ENCODE data around the gene DNAJC5G. TPM values are rescaled to one million over a fixed set of nuclear protein-coding genes. Genes with fewer than 3 reads are reported as not detected.

The DNAJC5G gene
- total and polyA plus RNA-seq, 2 of the 13 experiments (the other 11 are each of a cell fraction or from before 2014, with no cell fraction given): 0.05 TPM; not detected in 1

GRCh38 chr2:27320958-27321543 lies 45.8 kb downstream of the DNAJC5G start (continued):
- TF ChIP-seq GMEB2 (CRISPR knock-in tag; IDR thresholded peaks at IDR 0.05; ENCODE audit: low read depth) (no peak; the same call in 1 of the 2 replicates), ZNF691 (CRISPR knock-in tag; IDR thresholded peaks at IDR 0.05; ENCODE audit: borderline replicate concordance, low read depth) (peak; percentile 69; the same call in 1 of the 2 replicates), ZNF597 (CRISPR knock-in tag; IDR thresholded peaks at IDR 0.05) (no peak), MXD3 (CRISPR knock-in tag; IDR thresholded peaks at IDR 0.05) (peak; percentile 51; the same call in 1 of the 2 replicates), ARNT2 (CRISPR knock-in tag; IDR thresholded peaks at IDR 0.05; ENCODE audit: low read depth) (peak; percentile 85), MTERF4 (CRISPR knock-in tag; IDR thresholded peaks at IDR 0.05) (no peak), SP2 (CRISPR knock-in tag; IDR thresholded peaks at IDR 0.05) (no peak), HOXD1 (CRISPR knock-in tag; IDR thresholded peaks at IDR 0.05) (no peak; the same call in 1 of the 2 replicates), ZNF879 (CRISPR knock-in tag; IDR thresholded peaks at IDR 0.05) (no peak), SRSF4 (IDR thresholded peaks at IDR 0.05; ENCODE audit: low read depth, low read length, poor library complexity, severe bottlenecking) (no peak), SIX1 (CRISPR knock-in tag; IDR thresholded peaks at IDR 0.05; ENCODE audit: borderline replicate concordance) (peak; percentile 87; the same call in 1 of the 2 replicates), MYPOP (CRISPR knock-in tag; IDR thresholded peaks at IDR 0.05) (peak; percentile 65; the same call in 1 of the 2 replicates), ZNF782 (CRISPR knock-in tag; IDR thresholded peaks at IDR 0.05; ENCODE audit: borderline replicate concordance) (no peak), SMARCE1 (IDR thresholded peaks at IDR 0.05; ENCODE audit: borderline replicate concordance) (no peak), ZSCAN12 (CRISPR knock-in tag; IDR thresholded peaks at IDR 0.05) (no peak), AFF4 (CRISPR knock-in tag; IDR thresholded peaks at IDR 0.05) (no peak), NFIC (IDR thresholded peaks at IDR 0.05; ENCODE audit: low read length) (no peak), ZNF670 (CRISPR knock-in tag; IDR thresholded peaks at IDR 0.05; ENCODE audit: borderline replicate concordance) (no peak)
